Cardiac muscle cell (in vitro differentiated cells and primary cell): ENCODE results near the gene THSD7A. TPM values are rescaled to one million over a fixed set of nuclear protein-coding genes. Genes with fewer than 3 reads are reported as not detected.

ENCODE experiments used
- DNase-seq, 2 donors: peaks; one replicate each; pipeline versions ENCODE4 v3.0.0 to v3.0.0-alpha.2; 2010 to 2017; ENCODE audit warnings: low read depth in 1 of 2, low spot score in 1 of 2
- H3K27ac ChIP-seq: fragments of 200-600 bp; sonication (generic); 2 replicates; pipeline ENCODE4 v1.5.1; 2016
- H3K27me3 ChIP-seq: fragments of 200-600 bp; sonication (generic); 2 replicates; pipeline ENCODE4 v1.6.0; 2016; ENCODE audit warnings: control low read depth
- H3K36me3 ChIP-seq: fragments of 200-600 bp; sonication (generic); 2 replicates; pipeline ENCODE4 v1.5.1; 2016; ENCODE audit warnings: control low read depth
- H3K4me1 ChIP-seq: fragments of 200-600 bp; sonication (generic); 2 replicates; pipeline ENCODE4 v1.8.1; 2017; ENCODE audit warnings: low read depth, mild to moderate bottlenecking, mixed run types
- H3K4me3 ChIP-seq: fragments of 200-600 bp; sonication (generic); 2 replicates; pipeline ENCODE4 v1.5.1; 2016; ENCODE audit warnings: mild to moderate bottlenecking
- H3K9me3 ChIP-seq: fragments of 200-600 bp; sonication (generic); 2 replicates; pipeline ENCODE4 v1.5.1; 2017; ENCODE audit warnings: low read depth, mild to moderate bottlenecking, control low read depth
- CTCF ChIP-seq: IDR thresholded peaks from 2 replicates; pipeline ENCODE4 v1.5.1; 2012; ENCODE audit warnings: low read depth, mild to moderate bottlenecking, low read length
- polyA plus RNA-seq: library from polyadenylated mRNA; unstranded; fragments of >200 nt; fragmentation: Nextera tagmentation; extraction: Ambion mirVana; gene quantifications from 2 replicates; pipeline ENCODE4 v1.2.1, GENCODE V29; 2016
- total RNA-seq: library from RNA; depleted of rRNA; stranded (reverse); fragments of >200 nt; gene quantifications from 2 replicates; pipeline ENCODE4 v1.2.3, GENCODE V29; 2016

THSD7A gene
- total and polyA plus RNA-seq, 2 experiments from 2014 or later = 1.5 to 3.7 TPM

- Histone ChIP-seq H3K9me3 (no peaks in the 10 kb centered on the region), H3K4me3 (no peak overlapping the region), H3K4me1 (no peaks in the 10 kb centered on the region), H3K27me3 (no peaks in the 10 kb centered on the region), H3K27ac (no peak overlapping the region), H3K36me3 (no peaks in the 10 kb centered on the region)
- no peak for DNase-seq
- TF ChIP-seq CTCF = no peak
Measured at GRCh38 chr7:11466517-11467105, 365.4 kb downstream of the THSD7A start.

DNA sequence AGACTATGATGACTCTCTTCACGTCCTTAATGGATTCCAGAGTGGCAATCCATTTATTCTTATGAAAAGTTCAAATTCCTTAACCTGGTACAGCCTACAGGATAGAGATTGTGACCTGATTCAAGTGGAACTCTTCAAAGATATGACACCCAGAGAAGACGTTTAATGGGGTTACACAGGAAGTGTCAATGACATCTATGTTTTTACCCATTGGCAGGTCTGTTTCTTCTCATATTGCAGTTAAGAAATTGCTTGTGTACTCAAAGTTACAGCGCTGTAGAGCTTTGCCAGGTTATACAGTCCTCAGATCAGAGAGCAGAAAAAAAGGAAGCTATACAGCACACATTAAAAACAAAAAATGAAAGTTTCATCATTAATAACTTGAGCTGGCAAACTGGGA, 367.4 kb downstream of the THSD7A start:
- no peak for TF ChIP-seq CTCF
- H3K36me3 ChIP-seq = no peaks in the 10 kb centered on the region
- H3K27ac ChIP-seq = no peak overlapping the region
- no peak for DNase-seq
- H3K9me3 ChIP-seq = no peaks in the 10 kb centered on the region
- H3K4me1 ChIP-seq = no peaks in the 10 kb centered on the region
- no peak overlapping the region for H3K4me3 ChIP-seq
- H3K27me3 ChIP-seq = no peaks in the 10 kb centered on the region

GRCh38 chr7:11461946-11462345, 370.1 kb downstream of the THSD7A start:
- no peaks in the 10 kb centered on the region for H3K36me3 ChIP-seq
- no peak for DNase-seq
- H3K27ac ChIP-seq = no peak overlapping the region
- H3K4me1 ChIP-seq = peaks cover 11% of the 10 kb centered on the region
- no peaks in the 10 kb centered on the region for H3K27me3 ChIP-seq
- no peak for TF ChIP-seq CTCF
- no peaks in the 10 kb centered on the region for H3K9me3 ChIP-seq
- H3K4me3 ChIP-seq = no peak overlapping the region

- no peak for TF ChIP-seq CTCF
- Histone ChIP-seq H3K9me3 (no peaks in the 10 kb centered on the region), H3K4me1 (peaks cover 11% of the 10 kb centered on the region), H3K4me3 (no peak overlapping the region), H3K36me3 (no peaks in the 10 kb centered on the region), H3K27me3 (no peaks in the 10 kb centered on the region), H3K27ac (no peak overlapping the region)
- DNase-seq = peak in 1 of 2 donors; percentile 93
Measured at GRCh38 chr7:11458736-11459483, 373.1 kb downstream of the THSD7A start.

GRCh38 chr7:11457419-11457818, 374.6 kb downstream of the THSD7A start:
- Histone ChIP-seq H3K27ac (no peak overlapping the region), H3K4me1 (peaks cover 11% of the 10 kb centered on the region), H3K4me3 (no peak overlapping the region), H3K36me3 (no peaks in the 10 kb centered on the region), H3K27me3 (no peaks in the 10 kb centered on the region), H3K9me3 (no peaks in the 10 kb centered on the region)
- TF ChIP-seq CTCF = no peak
- no peak for DNase-seq
